Measurements from ENCODE around the gene KTN1. TPM values are rescaled to one million over a fixed set of nuclear protein-coding genes. Genes with fewer than 3 reads are reported as not detected.
A peak's percentile ranks its signal among the peaks of the same experiment; 100 is the strongest.

KTN1 gene
- total RNA-seq (2021) (170 and 199 TPM in 2 replicates), Bru-seq, nascent RNA (percentile 96 among the genes with signal in this experiment), BruChase-seq, experiment 1, labeled RNA remaining after a 2-hour chase (percentile 95 among the genes with signal in this experiment), BruChase-seq, experiment 2, labeled RNA remaining after a 6-hour chase (percentile 92 among the genes with signal in this experiment)
- long read RNA-seq, full-length matches to known transcripts = 98 of 352 reads
- long read RNA-seq, partial matches to known transcripts = 45 of 352 reads
- long read RNA-seq, other reads (novel, unspliced or antisense) = 209 of 352 reads

GRCh38 chr14:55579724-55580469 lies at the start of gene KTN1:
KTN1 (plus strand) TSS chr14:55580207; CDS start chr14:55612049, 31,842 bp downstream.
- Histone ChIP-seq H3K4me3 (ENCODE audit: low read depth, low read length, poor library complexity, severe bottlenecking) (peak within 1 kb of the TSS; percentile 92), H3K27me3 (replicated peaks; ENCODE audit: insufficient read depth, low read depth, low read length, poor library complexity) (no peaks in the 10 kb centered on the region), H3K27ac (ENCODE audit: low read depth, low read length, poor library complexity, severe bottlenecking) (peak within 1 kb of the TSS; percentile 92), H3K4me1 (ENCODE audit: insufficient read depth, low read length, poor library complexity, severe bottlenecking) (peaks cover 43% of the 10 kb centered on the region), H3K9me3 (ENCODE audit: low read depth, low read length, poor library complexity, severe bottlenecking) (no peaks in the 10 kb centered on the region), H3K36me3 (ENCODE audit: insufficient read depth, low read length, poor library complexity, severe bottlenecking) (no peaks in the 10 kb centered on the region)
- no TSS peak for BruUV-seq (replicated peaks)
- TF ChIP-seq EZH2 (IDR thresholded peaks at IDR 0.05; ENCODE audit: borderline replicate concordance, low read depth, low read length, poor library complexity, severe bottlenecking) (no peak), CTCF (conservative IDR thresholded peaks at IDR 0.05; ENCODE audit: low read depth, low read length) (no peak)
- peak; percentile 89 for DNase-seq (ENCODE audit: low spot score)
- intact Hi-C loops (cut with micrococcal nuclease; ENCODE audit: unreplicated experiment) = loop anchor here (5.0 kb wide), 1 partner anchor 133 kb away; no protein-coding TSS in a partner anchor
- CTCF ChIA-PET = interaction anchor here (1.7 kb wide), 1 partner anchor 134 kb away, joined by 7 read pairs; no protein-coding TSS in a partner anchor
- POLR2A ChIA-PET (ENCODE audit: low non-redundant PET) = no interaction called here

DNA sequence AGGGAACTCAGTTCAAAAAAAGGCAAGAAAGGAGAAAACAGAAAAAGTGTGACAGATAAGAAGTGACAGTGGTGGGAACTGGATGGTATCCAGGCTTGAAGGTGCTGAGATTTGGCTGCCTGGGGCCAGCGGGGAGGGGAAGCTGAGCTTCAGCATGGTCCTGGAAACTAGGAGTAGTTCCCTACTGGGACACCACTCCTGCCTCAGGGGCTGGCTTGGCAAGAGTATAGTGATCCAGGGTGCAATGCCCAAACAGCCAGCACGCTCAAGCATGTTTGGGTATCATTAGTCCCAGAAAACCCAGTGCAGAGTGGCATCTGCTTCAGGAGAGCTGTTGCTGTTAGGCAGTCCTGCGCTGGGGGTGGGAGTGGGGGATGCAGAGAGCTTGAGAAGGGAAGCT lies 49.5 kb upstream of the KTN1 start:
- DNase-seq (ENCODE audit: low spot score) = no peak
- intact Hi-C loops (cut with micrococcal nuclease; ENCODE audit: unreplicated experiment) = no loop called here
- POLR2A ChIA-PET (ENCODE audit: low non-redundant PET) = no interaction called here
- H3K27me3 ChIP-seq (replicated peaks; ENCODE audit: insufficient read depth, low read depth, low read length, poor library complexity) = no peaks in the 10 kb centered on the region
- H3K4me1 ChIP-seq (ENCODE audit: insufficient read depth, low read length, poor library complexity, severe bottlenecking) = peaks cover 5% of the 10 kb centered on the region
- H3K36me3 ChIP-seq (ENCODE audit: insufficient read depth, low read length, poor library complexity, severe bottlenecking) = no peaks in the 10 kb centered on the region
- no peak overlapping the region for H3K4me3 ChIP-seq (ENCODE audit: low read depth, low read length, poor library complexity, severe bottlenecking)
- no peak overlapping the region for H3K27ac ChIP-seq (ENCODE audit: low read depth, low read length, poor library complexity, severe bottlenecking)
- TF ChIP-seq EZH2 (IDR thresholded peaks at IDR 0.05; ENCODE audit: borderline replicate concordance, low read depth, low read length, poor library complexity, severe bottlenecking) = no peak
- no peak for TF ChIP-seq CTCF (conservative IDR thresholded peaks at IDR 0.05; ENCODE audit: low read depth, low read length)
- BruUV-seq (replicated peaks) = no TSS peak
- CTCF ChIA-PET = no interaction called here
- no peaks in the 10 kb centered on the region for H3K9me3 ChIP-seq (ENCODE audit: low read depth, low read length, poor library complexity, severe bottlenecking)

DNA sequence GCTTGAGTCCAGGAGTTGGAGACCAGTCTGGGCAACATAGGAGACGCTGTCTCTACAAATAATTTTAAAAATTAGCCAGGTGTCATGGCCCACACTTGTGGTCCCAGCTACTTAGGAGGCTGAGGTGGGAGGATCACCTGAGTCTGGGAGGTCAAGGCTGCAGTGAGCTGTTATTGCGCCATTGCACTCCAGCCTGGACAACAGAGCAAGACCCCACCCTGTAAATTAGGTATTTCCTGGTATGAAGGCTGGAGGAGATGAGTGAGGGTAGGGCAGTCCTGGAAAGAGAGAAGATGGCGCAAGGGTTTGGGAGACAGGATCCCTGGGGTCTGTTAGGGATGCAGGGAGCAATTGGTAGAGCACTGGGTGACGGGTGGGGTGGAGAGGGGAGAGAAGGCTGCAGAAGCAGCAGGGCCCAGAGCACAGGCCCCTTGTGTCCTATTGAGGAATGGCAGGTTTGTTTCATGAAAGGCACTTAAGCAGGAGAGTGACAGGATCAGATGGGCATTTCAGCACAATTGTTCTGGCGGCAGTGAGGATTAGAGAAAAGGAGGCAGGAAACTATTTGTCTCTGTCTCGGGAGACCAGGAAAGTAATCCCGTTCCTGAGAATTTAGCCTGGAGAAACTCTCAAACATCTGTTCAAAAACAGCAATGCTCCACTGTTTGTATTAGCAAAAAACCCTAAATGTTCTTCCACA lies 47.2 kb upstream of the KTN1 start:
- DNase-seq (ENCODE audit: low spot score) = peak; percentile 56
- Histone ChIP-seq H3K36me3 (ENCODE audit: insufficient read depth, low read length, poor library complexity, severe bottlenecking) (no peaks in the 10 kb centered on the region), H3K4me3 (ENCODE audit: low read depth, low read length, poor library complexity, severe bottlenecking) (no peak overlapping the region), H3K9me3 (ENCODE audit: low read depth, low read length, poor library complexity, severe bottlenecking) (peaks cover 8% of the 10 kb centered on the region), H3K27ac (ENCODE audit: low read depth, low read length, poor library complexity, severe bottlenecking) (no peak overlapping the region), H3K27me3 (replicated peaks; ENCODE audit: insufficient read depth, low read depth, low read length, poor library complexity) (no peaks in the 10 kb centered on the region), H3K4me1 (ENCODE audit: insufficient read depth, low read length, poor library complexity, severe bottlenecking) (peaks cover 5% of the 10 kb centered on the region)
- CTCF ChIA-PET = no interaction called here
- no TSS peak for BruUV-seq (replicated peaks)
- POLR2A ChIA-PET (ENCODE audit: low non-redundant PET) = no interaction called here
- TF ChIP-seq EZH2 (IDR thresholded peaks at IDR 0.05; ENCODE audit: borderline replicate concordance, low read depth, low read length, poor library complexity, severe bottlenecking) (no peak), CTCF (conservative IDR thresholded peaks at IDR 0.05; ENCODE audit: low read depth, low read length) (0 out of 2 replicates have a peak, but pooled peaks have one; percentile 23)
- intact Hi-C loops (cut with micrococcal nuclease; ENCODE audit: unreplicated experiment) = no loop called here

Measured in A673 (cell line).